Tibial artery (tissue), 4 donors: ENCODE results near the gene HDHD3.
A peak's percentile ranks its signal among the peaks of the same experiment; 100 is the strongest.

ENCODE experiments used
- DNase-seq, 2 donors: peaks; one replicate each; pipeline ENCODE4 v3.0.0-alpha.2; 2019
- H3K27ac ChIP-seq, 2 donors: fragments of 200-600 bp; sonication (generic) in 1 of 2; 1 replicate in 1 of 2; 2 replicates in 1 of 2; pipeline ENCODE4 v1.5.1; 2018 to 2019; ENCODE audit warnings: mild to moderate bottlenecking in 1 of 2
- H3K27me3 ChIP-seq, 2 donors: fragments of 200-600 bp; sonication (generic) in 1 of 2; one replicate each; pipeline versions ENCODE4 v1.5.1 to v1.6.0; 2016 to 2019
- H3K36me3 ChIP-seq, 3 donors: fragments of 200-600 bp; sonication (generic) in 2 of 3; one replicate each; pipeline ENCODE4 v1.5.1; 2016 to 2019; ENCODE audit warnings: mild to moderate bottlenecking in 2 of 3
- H3K4me1 ChIP-seq, 4 donors: fragments of 200-600 bp; sonication (generic) in 2 of 4; 1 replicate in 3 of 4; 2 replicates in 1 of 4; pipeline ENCODE4 v1.5.1; 2016 to 2019
- H3K4me3 ChIP-seq, 2 donors: fragments of 200-600 bp; sonication (generic) in 1 of 2; 1 replicate in 1 of 2; 2 replicates in 1 of 2; pipeline ENCODE4 v1.5.1; 2018 to 2019; ENCODE audit warnings: mild to moderate bottlenecking in 2 of 2
- H3K9me3 ChIP-seq, 3 donors: fragments of 200-600 bp; sonication (generic) in 1 of 3; one replicate each; pipeline ENCODE4 v1.5.1; 2016 to 2019
- intact Hi-C: fragments of 100-400 bp; cut with DNase I; formaldehyde crosslinking; loops from one replicate; pipeline ENCODE4 v1.15.0; 2023; ENCODE audit warnings: low total_unique reads
- TF ChIP-seq, protein P1 (sequence below), 2 experiments: fragments of 200-600 bp in 1 of 2; fragments of 450-650 bp in 1 of 2; IDR thresholded peaks; one replicate each; pipeline ENCODE4 v1.5.1; 2017 to 2019; ENCODE audit warnings: antibody characterized with exemption in 2 of 2, mild to moderate bottlenecking in 1 of 2, moderate library complexity in 1 of 2

Gene HDHD3, protein sequence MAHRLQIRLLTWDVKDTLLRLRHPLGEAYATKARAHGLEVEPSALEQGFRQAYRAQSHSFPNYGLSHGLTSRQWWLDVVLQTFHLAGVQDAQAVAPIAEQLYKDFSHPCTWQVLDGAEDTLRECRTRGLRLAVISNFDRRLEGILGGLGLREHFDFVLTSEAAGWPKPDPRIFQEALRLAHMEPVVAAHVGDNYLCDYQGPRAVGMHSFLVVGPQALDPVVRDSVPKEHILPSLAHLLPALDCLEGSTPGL

DNA sequence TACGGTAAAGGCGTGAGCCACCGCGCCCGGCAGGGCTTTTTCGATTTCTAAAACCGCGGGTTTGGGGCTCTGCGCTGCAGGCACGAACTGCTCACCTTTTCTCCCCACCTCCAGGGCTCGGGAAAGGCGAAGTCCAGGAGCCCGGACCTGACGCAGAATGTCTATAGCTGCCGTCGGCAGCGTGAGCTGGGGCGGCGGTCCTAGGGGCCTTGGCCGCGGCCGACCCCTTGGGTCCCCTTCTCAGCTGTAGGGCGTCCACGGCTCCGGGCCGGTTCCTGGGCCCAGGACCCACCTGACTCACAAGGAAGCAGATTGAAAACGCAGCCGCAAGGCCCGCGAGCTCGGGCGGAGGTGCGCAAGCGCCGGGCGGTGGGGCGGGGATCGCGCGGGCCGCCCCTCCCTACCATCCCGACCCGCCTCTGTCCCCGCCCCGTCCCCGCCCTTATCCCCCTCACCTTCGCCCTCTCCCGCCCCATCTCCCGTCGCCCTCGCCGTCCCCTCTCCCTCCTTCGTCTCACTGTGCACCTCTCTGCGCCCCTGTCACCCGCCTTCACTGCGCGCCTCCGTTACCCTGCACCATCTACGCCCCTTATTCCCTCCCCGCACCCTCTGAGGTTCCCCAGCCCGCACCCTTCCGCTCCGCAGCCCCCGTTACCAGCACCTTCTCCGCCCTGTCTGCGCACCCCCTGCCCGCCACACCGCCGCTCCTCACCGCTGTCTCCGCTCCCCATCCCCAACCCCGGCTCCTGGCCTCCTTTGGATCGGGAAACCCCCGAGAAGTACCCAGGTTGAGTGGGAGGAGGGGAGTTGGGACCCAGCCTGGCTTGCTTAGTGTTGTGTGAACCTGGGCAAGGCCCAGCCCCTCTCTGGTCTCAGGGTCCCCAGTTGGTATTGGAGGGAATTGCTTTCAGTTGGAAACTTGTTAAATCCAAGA, at the start of gene HDHD3:
HDHD3 (minus strand) TSS at position 353 of the 934 bp plus-strand sequence. CDS start 2,632 bp downstream, outside the sequence.
- Histone ChIP-seq H3K4me3 (peak within 1 kb of the TSS; percentile 71 to 94), H3K36me3 (peaks cover 17 to 19% (median 17%) of the 10 kb centered on the region in 3 donors), H3K9me3 (no peaks in the 10 kb centered on the region), H3K4me1 (peaks cover 0 to 20% (median 12%) of the 10 kb centered on the region in 4 donors), H3K27me3 (no peaks in the 10 kb centered on the region), H3K27ac (peak within 1 kb of the TSS; percentile 82 to 85)
- intact Hi-C loops: loop anchor here (10.0 kb wide), 1 partner anchor 62 kb away; no protein-coding TSS in a partner anchor
- TF ChIP-seq, protein P1, sequence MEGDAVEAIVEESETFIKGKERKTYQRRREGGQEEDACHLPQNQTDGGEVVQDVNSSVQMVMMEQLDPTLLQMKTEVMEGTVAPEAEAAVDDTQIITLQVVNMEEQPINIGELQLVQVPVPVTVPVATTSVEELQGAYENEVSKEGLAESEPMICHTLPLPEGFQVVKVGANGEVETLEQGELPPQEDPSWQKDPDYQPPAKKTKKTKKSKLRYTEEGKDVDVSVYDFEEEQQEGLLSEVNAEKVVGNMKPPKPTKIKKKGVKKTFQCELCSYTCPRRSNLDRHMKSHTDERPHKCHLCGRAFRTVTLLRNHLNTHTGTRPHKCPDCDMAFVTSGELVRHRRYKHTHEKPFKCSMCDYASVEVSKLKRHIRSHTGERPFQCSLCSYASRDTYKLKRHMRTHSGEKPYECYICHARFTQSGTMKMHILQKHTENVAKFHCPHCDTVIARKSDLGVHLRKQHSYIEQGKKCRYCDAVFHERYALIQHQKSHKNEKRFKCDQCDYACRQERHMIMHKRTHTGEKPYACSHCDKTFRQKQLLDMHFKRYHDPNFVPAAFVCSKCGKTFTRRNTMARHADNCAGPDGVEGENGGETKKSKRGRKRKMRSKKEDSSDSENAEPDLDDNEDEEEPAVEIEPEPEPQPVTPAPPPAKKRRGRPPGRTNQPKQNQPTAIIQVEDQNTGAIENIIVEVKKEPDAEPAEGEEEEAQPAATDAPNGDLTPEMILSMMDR (IDR thresholded peaks at IDR 0.05): no peak
- peak; percentile 67 to 90 for DNase-seq

DNA sequence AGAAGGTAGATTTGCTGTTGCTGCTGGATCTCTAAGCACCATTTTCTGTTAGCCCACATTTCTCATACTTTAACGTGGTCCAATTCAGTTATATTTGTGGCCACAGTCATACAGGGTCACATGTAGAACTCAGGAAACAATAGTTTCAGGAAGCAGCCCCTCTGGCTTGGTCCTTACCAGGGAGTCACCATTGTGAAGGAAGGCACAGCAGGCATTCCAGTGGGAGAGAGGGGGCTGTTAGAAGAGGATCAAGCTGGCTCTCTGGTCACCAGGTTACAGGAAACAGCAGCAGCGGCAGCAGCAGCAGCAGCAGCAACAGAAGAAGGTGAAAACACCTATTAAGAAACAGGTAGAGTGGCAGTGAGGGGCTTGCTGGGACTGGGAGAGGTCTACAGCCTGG, 48.3 kb upstream of the HDHD3 start:
- H3K36me3 ChIP-seq: no peaks in the 10 kb centered on the region
- TF ChIP-seq, protein P1 (IDR thresholded peaks at IDR 0.05): no peak
- intact Hi-C loops: loop anchor here (10.0 kb wide), 1 partner anchor 370 kb away; no protein-coding TSS in a partner anchor

DNA sequence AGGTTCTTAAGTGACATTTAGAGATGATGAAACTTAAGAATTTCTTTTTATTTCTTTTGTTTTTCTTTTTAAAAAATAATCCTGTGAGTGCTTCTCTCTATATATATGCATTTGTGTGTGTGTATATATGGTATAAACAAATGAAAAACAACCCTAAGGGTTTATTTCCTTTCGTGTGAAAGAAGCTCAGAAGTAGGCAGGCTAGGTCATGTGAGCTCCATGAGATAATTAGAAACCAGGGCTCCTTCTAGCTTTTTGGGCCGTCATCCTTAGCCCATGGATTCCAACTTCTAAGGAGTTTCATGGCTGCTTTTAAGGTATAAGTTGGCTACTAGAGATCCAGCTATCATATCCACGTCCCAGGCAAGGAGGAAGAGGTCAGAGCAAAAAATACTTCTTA, 44.9 kb upstream of the HDHD3 start:
- Histone ChIP-seq H3K36me3 (no peaks in the 10 kb centered on the region), H3K4me3 (no peak overlapping the region), H3K27ac (no peak overlapping the region), H3K9me3 (no peaks in the 10 kb centered on the region), H3K4me1 (no peaks in the 10 kb centered on the region), H3K27me3 (peaks cover 0 to 4% of the 10 kb centered on the region in 2 donors)
- TF ChIP-seq, protein P1 (IDR thresholded peaks at IDR 0.05): no peak
- intact Hi-C loops: loop anchor here (10.0 kb wide), 1 partner anchor 373 kb away; no protein-coding TSS in a partner anchor
- no peak for DNase-seq

More for the DNA sequence above, 48.3 kb upstream of the HDHD3 start:
- H3K4me3 ChIP-seq: no peak overlapping the region
- no peaks in the 10 kb centered on the region for H3K9me3 ChIP-seq
- H3K4me1 ChIP-seq: no peaks in the 10 kb centered on the region
- no peak overlapping the region for H3K27ac ChIP-seq
- H3K27me3 ChIP-seq: peaks cover 0 to 4% of the 10 kb centered on the region in 2 donors
- DNase-seq: no peak

DNA sequence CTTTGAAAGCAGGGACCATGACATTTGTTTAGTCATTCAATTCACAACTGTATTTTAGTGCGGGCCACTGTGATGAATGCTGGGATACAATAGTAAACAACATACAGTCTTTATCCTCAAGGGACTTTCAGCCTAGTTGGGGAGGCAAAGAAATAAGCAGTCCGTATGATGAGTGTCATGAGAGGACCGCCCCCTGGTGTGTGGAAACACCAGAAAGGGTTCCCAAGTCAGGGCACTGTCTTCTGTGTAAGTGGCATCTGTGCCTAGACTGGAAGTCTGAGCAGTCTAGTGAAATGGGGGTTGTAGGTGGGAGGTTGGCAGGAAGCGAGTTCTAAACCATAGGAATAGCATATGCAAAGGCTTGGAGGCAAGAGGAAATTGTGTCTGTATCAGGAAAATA, 40.6 kb upstream of the HDHD3 start:
- no peak for DNase-seq
- Histone ChIP-seq H3K27ac (no peak overlapping the region), H3K4me1 (no peaks in the 10 kb centered on the region), H3K4me3 (no peak overlapping the region), H3K36me3 (no peaks in the 10 kb centered on the region), H3K27me3 (no peaks in the 10 kb centered on the region), H3K9me3 (no peaks in the 10 kb centered on the region)
- TF ChIP-seq, protein P1 (IDR thresholded peaks at IDR 0.05): no peak
- intact Hi-C loops: no loop called here

DNA sequence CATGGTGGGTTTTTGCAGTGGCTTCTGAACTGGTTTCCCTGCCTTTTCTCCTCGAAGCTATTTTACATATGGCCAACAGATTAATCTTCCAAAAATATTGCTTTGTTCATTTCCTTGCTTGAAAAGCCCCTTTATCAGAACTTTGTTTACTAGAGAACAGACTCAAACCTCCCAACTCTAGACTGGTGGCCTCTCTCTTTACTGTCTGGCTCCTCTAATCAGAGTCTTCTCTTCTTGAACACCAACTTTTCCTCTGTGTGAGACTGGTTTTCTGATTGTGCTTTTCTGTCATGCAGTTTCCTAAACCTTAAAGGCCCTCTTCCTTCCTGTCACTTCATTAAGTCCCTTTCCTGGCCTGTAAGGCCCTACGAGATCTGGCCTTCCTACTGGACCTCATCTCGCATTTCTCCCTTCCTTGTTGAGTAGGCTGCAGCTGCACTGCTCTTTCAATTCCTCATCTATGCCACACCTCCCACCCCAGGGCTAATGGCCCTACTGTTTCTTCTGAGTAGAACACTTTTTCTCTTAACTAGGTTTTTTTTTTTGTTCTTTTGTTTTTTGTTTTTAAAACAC, 39.4 kb upstream of the HDHD3 start:
- no peaks in the 10 kb centered on the region for H3K36me3 ChIP-seq
- TF ChIP-seq, protein P1 (IDR thresholded peaks at IDR 0.05): no peak

More for the DNA sequence above, 39.4 kb upstream of the HDHD3 start:
- no peaks in the 10 kb centered on the region for H3K9me3 ChIP-seq
- intact Hi-C loops: no loop called here
- DNase-seq: no peak
- no peaks in the 10 kb centered on the region for H3K4me1 ChIP-seq
- H3K27me3 ChIP-seq: no peaks in the 10 kb centered on the region
- H3K27ac ChIP-seq: no peak overlapping the region
- no peak overlapping the region for H3K4me3 ChIP-seq
